Lower leg skin (tissue), 4 donors: ENCODE data around the gene SNX6. TPM values are rescaled to one million over a fixed set of nuclear protein-coding genes. Genes with fewer than 3 reads are reported as not detected.
"Not testable (repeated sequence)": the region's sequence is repeated elsewhere in the genome, so short reads cannot be mapped to it uniquely, and the experiment has no call there.

Source experiments
- DNase-seq, 2 donors: peaks; one replicate each; pipeline ENCODE4 v3.0.0-alpha.2; 2019; ENCODE audit warnings: low spot score in 2 of 2
- H3K4me3 ChIP-seq: fragments of 200-600 bp; sonication (generic); 2 replicates; pipeline ENCODE4 v1.5.1; 2017; ENCODE audit warnings: mild to moderate bottlenecking, low read depth; ENCODE audit not compliant: poor library complexity, severe bottlenecking
- POLR2A ChIP-seq, 2 donors: fragments of 450-650 bp; IDR thresholded peaks; one replicate each; pipeline ENCODE4 v1.6.1; 2016 to 2017; ENCODE audit warnings: antibody characterized with exemption in 2 of 2, mild to moderate bottlenecking in 1 of 2, moderate library complexity in 1 of 2
- WGBS, 2 donors: methylation state at CpG; one replicate each; pipeline ENCODE4 v1.1.5; 2018; 5-methylcytosine and 5-hydroxymethylcytosine counted together
- intact Hi-C: fragments of 100-400 bp; cut with DNase I; formaldehyde crosslinking; loops from one replicate; pipeline ENCODE4 v1.15.0; 2023; ENCODE audit warnings: low total_unique reads
- total RNA-seq, 4 donors: library from RNA; depleted of rRNA; stranded (reverse); fragments of >200 nt; gene quantifications; one replicate each; pipeline ENCODE4 v1.1.0, GENCODE V29; 2016
- TF ChIP-seq, protein P1 (sequence below), 3 donors: fragments of 450-650 bp; IDR thresholded peaks; one replicate each; pipeline ENCODE4 v1.5.1; 2016; ENCODE audit warnings: antibody characterized with exemption in 3 of 3, mild to moderate bottlenecking in 3 of 3, moderate library complexity in 2 of 3

SNX6 gene
- total RNA-seq, 4 donors from 2014 or later: 66.9 to 74.6 (median 73.5) TPM

DNA sequence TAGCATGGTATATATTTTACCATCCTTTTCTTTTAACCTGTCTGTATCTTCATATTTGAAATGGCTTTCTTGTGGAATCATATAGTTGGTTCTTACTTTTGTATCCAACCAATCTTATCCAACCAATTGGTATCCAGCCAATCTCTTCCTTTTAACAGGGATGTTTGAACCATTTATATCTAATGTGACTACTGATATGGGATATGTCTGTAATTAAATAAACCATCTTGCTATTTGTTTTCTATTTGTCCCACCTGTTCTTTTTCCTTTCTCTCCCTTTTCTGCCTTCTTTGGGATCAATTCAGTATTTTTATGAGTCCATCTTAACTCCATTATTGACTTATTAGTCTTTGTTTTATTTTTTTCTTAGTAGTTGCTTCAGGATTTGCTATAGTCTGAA, 30.8 kb upstream of the SNX6 start:
- DNase-seq: no peak
- TF ChIP-seq POLR2A (IDR thresholded peaks at IDR 0.05): no peak
- TF ChIP-seq, protein P1, sequence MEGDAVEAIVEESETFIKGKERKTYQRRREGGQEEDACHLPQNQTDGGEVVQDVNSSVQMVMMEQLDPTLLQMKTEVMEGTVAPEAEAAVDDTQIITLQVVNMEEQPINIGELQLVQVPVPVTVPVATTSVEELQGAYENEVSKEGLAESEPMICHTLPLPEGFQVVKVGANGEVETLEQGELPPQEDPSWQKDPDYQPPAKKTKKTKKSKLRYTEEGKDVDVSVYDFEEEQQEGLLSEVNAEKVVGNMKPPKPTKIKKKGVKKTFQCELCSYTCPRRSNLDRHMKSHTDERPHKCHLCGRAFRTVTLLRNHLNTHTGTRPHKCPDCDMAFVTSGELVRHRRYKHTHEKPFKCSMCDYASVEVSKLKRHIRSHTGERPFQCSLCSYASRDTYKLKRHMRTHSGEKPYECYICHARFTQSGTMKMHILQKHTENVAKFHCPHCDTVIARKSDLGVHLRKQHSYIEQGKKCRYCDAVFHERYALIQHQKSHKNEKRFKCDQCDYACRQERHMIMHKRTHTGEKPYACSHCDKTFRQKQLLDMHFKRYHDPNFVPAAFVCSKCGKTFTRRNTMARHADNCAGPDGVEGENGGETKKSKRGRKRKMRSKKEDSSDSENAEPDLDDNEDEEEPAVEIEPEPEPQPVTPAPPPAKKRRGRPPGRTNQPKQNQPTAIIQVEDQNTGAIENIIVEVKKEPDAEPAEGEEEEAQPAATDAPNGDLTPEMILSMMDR (IDR thresholded peaks at IDR 0.05): no peak
- intact Hi-C loops: loop anchor here (5.0 kb wide), 1 partner anchor 467 kb away; no protein-coding TSS in a partner anchor
- no peak overlapping the region for H3K4me3 ChIP-seq

- TF ChIP-seq, protein P1 (IDR thresholded peaks at IDR 0.05): no peak
- TF ChIP-seq POLR2A (IDR thresholded peaks at IDR 0.05): no peak
- intact Hi-C loops: no loop called here
- DNase-seq: no peak
- WGBS, 2 donors: 80 to 97% methylated on average over 1 of the region's 1 CpG
- no peak overlapping the region for H3K4me3 ChIP-seq
Measured at GRCh38 chr14:34655959-34656358, 26.0 kb upstream of the SNX6 start.

DNA sequence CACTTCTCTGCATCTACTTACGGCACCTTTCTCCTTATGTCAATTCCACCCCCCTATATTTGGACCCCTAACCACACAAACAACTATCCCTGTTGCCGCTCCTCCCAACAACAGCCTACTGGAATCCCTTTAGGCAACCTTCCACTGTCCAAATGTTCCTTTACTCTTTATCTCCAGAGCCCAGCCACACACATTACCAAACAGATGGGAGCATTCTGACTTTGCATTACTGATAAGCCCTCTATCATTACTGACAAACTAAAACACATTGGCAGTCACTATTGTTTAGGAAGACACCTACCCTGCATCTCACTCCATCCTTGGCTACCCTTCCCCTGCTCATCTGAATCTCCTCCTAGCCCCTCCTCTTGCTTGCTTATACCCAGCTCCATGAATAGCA, 23.1 kb upstream of the SNX6 start:
- DNase-seq, H3K4me3 ChIP-seq, intact Hi-C loops: not testable (repeated sequence)
- 94 to 100% methylated on average over 2 of the region's 2 CpGs for WGBS, 2 donors

DNA sequence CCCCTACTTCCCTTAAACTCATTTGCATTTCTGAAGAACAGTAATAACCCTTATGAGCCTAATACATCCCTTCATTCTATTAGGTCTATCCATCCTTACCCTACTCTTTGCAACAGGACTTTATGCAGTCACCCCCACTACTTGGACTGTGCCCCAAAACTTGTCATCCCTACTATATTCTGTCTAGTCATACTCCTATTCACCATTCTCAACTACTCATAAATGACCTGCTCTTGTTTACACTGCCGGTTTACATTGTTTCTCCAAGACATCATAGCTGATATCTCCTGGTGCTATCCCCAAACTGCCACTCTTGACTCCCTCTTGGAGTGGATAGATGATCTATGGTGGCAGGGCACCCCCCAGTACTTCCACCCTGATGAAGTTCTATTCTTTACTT, 22.4 kb upstream of the SNX6 start:
- DNase-seq, H3K4me3 ChIP-seq, intact Hi-C loops: not testable (repeated sequence)
- 87 to 90% methylated on average over 1 of the region's 1 CpG for WGBS, 2 donors

- WGBS, 2 donors: 63 to 72% methylated on average over 4 of the region's 4 CpGs
- no peak for TF ChIP-seq POLR2A (IDR thresholded peaks at IDR 0.05)
- TF ChIP-seq, protein P1 (IDR thresholded peaks at IDR 0.05): no peak
- peak; percentile 28 to 29 for DNase-seq
- intact Hi-C loops: no loop called here
- H3K4me3 ChIP-seq: no peak overlapping the region
Measured at GRCh38 chr14:34650786-34651584, 21.0 kb upstream of the SNX6 start.

GRCh38 chr14:34650006-34650405, 20.1 kb upstream of the SNX6 start:
- 79 to 89% methylated on average over 2 of the region's 2 CpGs for WGBS, 2 donors
- H3K4me3 ChIP-seq, intact Hi-C loops: not testable (repeated sequence)
- DNase-seq: peak in 1 of 2 donors; percentile 31

GRCh38 chr14:34649344-34649743, 19.4 kb upstream of the SNX6 start:
- intact Hi-C loops: no loop called here
- TF ChIP-seq, protein P1 (IDR thresholded peaks at IDR 0.05): no peak
- no peak for TF ChIP-seq POLR2A (IDR thresholded peaks at IDR 0.05)
- H3K4me3 ChIP-seq: no peak overlapping the region
- no peak for DNase-seq
